ENCODE data around the gene GPD1.

The GPD1 gene

DNA sequence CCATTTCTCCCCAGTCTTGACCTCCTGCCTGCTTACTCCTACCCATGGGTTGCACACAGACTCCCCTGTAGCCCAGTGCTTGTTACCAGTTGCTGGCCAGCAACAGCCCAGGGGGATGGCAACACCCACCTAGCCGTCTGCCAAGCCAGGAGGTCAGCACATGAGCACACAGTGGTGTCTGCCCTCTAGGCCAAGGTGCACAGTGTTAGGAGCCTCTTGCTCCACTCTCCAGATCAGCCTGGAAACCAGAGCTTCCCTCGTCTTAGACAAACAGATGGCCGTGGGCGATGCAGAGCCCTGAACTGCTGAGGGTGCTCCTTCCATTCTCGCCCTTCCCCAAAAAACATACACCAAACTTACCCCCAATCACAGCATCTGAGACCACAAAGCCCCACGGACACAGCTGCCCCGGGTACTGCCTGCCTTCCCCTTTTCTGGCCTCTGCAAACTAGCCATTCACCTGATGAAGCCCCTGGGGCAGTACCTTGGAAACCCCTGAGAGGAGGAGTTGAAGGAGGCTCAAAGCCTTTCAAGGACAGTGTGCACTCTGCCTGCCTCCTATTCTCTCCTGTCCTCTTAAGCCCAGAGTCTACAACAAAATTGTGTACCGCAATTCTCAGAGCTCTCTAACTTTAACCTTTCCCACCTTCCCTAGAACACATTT is 1.0 kb upstream of the GPD1 start:
- no peak for DNase-seq

DNA sequence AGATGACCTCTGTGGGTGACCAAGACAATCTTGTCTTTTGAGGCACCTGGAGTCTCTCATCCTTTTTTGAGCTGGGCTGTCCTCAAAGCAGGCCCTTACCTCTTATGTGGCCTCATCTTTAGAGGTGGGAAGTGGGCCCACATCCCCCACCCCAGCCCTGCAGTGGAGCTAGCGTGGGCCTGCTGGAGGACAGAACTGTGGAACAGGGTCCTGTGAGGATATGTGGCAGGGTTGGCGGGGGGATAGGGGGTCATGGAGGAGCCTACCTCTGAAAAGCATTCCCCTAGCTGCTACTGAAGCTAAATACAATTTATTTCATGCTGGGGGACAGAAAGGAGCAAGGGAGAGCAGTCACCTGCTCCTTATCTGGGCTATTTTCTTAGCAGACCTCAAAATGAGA is 457 bp upstream of the GPD1 start:
- DNase-seq: no peak

DNA sequence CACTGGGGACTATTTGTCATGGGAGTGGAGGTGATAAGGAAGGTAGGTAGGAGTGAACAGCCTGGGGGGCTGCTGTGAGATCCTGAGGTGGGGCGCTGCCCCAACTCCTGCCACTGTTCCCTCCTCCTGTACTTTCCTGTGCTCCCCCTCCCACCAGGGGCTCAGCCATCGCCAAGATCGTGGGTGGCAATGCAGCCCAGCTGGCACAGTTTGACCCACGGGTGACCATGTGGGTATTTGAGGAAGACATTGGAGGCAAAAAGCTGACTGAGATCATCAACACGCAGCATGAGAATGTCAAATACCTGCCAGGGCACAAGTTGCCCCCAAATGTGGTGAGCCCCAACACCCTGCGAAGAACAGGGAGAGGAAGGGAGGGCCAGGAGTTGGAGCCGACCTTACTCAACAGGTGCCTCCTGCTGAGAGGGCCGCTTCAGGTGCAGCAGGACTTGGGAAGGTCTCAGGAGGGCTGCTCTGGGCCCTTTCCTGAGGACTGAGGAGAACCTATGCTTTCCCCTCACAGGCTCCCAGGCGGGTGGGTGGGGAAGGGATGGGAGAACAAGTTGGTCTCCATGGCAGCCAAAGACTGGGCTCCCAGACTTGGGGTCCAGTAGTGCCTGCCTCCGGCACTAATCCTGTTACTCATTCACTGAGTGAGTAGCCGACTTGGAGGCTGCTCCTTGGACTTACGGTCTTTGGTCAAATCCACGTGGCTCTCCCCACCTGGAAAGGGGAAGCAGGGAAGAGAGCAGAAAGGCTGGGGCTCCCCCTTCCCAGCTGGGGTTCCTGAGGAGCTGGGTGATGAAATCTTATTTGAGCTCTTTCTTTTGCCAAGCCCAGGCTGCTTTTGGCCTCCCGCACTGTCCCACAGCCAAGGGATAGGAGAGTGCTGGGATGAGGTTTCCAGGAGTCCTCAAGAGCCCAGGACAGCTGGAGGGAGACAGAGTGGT is 884 bp downstream of the GPD1 start:
- no peak for DNase-seq

DNA sequence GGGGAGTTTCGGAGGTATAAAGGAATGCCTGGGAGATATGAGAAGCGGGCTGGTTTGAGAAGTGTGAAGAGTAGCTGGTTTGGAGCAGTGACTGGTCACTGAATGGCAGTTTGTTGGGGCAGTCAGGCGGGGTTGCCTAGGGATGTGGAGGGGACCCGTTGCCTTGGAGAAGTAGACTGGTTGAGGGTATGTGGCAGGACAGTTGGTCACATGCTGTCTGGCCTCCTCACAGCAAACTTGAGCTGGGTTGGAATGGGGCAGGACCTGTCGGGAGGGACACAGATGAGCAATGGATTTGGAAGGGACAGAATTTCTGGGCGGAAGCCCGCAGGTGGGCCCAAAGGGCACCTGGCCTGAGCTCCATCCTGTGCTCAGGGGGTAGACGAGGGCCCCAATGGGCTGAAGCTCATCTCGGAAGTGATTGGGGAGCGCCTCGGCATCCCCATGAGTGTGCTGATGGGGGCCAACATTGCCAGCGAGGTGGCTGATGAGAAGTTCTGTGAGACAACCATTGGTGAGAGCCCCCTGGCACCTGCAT is 2.2 kb downstream of the GPD1 start:
- DNase-seq: no peak

DNA sequence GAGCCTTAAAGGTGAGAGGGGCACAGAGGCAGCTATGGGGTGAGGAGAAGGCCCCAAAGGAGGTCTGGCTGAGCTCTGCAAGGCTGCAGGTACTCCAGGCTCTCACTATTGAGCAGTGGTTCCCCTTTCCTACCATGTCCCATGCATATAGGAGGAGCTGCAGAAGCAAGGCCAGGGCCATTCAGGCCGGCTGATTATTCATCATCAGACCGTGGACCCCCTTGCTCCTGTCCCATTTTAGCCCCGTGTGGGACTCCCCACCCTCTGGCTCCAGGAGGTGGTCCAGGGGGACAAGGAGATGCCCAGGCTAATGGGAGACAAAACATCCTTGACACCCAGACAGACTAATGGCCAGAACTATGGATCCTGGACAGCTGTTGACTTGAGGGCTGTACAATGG is 3.1 kb downstream of the GPD1 start:
- DNase-seq: no peak

DNA sequence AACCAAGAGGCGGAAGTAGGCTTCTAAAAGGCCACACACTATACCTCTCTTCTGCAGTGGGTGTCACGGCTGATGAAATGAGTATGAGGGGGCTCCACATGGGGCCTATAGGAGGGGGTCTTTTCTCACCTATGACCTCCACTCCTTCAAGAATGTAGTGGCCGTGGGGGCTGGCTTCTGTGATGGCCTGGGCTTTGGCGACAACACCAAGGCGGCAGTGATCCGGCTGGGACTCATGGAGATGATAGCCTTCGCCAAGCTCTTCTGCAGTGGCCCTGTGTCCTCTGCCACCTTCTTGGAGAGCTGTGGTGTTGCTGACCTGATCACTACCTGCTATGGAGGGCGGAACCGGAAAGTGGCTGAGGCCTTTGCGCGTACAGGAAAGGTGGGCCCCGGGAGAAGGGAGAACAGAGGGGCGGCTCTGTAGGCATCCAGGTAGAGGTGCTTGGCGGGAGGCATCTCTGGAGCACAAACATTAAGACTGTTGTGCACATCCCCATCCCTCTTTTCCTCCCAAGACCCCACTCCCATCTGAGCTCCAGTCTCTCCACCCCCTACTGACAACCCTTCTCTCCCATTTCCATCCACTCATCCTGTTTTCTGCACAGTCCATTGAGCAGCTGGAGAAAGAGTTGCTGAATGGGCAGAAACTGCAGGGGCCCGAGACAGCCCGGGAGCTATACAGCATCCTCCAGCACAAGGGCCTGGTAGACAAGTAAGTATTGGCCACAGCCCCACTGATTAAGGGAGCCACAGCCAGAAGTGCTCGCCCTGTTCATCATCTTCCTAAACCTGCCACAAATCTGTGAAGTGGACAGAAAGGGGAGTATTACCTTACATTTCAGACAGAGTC is 3.8 kb downstream of the GPD1 start:
- no peak for DNase-seq

DNA sequence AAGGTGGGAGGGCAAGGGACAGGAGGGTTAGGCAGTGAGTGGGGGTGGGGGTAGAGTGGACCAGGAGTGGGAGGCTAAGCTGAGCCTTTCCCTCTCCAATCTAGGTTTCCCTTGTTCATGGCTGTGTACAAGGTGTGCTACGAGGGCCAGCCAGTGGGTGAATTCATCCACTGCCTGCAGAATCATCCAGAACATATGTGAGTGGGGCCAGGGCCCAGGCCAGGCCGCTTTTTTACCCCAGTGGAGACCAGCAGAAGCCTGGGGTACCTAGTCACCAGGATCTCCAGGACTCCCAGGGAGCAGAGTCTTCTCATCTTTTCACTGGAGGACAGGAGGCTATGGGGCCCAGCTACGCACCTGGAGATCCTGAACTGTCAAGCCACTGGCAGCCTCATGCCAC is 5.5 kb downstream of the GPD1 start:
- no peak for DNase-seq

DNA sequence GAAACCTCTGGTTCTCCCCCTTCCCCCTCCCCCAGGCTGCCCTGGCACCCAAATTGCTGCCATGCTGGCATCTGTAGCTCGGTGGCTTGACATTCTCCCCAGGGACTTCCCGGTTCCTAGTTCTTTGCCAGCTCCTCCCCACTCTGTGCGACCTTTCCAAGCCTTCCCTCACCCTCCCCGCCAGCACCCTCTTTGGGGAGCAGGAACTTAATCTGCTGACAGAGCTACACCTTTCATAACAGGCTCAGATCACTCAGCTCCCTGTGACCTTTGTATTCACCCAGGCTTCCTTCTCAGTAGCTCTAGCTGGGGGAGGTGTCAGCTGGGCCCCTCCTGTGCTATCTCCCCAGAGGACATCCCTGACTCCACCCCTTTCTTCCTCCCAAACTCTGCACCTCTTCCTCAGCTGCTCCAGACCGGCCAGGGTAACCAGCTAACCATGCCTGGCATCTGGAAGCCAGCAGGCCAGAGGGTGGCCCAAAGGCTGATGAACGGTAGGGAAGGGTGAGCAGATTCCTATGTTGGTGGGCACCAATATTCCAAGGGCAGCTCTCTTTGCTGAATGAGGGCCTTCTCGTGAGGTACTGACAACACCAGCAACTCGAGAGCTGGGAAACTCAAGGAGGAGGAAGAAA is 6.4 kb downstream of the GPD1 start:
- DNase-seq: no peak

DNA sequence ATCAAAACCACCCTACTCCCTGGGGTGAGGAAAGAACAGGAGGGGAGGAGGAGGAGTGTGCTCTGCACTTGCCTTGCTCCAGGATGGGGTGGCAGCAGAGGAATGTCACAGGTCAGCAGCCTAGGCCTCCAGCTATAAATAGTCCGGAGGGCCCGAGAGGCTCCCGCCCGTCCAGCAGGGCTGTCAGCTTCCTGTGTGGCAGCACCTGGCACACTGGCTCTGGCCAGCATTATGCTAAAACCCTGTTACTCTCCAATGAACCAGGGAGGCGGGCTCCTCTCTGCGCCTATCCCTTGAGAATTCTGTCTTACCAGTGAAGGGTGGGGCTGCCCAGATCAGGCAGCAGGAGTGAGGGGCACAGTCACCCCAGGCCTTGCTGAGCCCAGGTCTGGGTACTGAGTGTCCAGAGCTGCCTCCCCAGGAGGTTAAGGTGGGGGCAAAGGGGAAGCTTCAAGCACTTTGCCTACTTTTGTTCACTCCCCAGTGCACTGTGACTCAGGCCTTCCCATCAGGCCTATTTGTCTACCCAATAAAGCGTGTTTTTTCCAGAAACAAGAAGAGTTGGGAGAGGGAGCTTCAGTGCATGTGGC is 7.0 kb downstream of the GPD1 start:
- no peak for DNase-seq

DNA sequence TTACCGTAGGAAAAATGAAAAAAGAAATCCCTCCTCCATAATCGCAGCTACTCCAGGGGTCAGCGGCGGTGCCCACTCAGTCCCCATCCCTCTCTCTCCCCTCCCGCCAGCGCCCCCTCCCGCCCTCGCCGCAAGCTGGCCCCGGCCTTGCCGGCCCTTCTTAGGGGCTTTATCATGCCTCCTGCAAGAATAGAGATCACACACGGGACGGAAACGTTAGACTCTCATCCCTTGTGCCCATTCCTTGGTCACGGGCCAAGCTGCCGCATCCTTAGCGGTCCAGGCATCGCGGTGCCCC is 7.5 kb downstream of the GPD1 start:
- DNase-seq: no peak

DNA sequence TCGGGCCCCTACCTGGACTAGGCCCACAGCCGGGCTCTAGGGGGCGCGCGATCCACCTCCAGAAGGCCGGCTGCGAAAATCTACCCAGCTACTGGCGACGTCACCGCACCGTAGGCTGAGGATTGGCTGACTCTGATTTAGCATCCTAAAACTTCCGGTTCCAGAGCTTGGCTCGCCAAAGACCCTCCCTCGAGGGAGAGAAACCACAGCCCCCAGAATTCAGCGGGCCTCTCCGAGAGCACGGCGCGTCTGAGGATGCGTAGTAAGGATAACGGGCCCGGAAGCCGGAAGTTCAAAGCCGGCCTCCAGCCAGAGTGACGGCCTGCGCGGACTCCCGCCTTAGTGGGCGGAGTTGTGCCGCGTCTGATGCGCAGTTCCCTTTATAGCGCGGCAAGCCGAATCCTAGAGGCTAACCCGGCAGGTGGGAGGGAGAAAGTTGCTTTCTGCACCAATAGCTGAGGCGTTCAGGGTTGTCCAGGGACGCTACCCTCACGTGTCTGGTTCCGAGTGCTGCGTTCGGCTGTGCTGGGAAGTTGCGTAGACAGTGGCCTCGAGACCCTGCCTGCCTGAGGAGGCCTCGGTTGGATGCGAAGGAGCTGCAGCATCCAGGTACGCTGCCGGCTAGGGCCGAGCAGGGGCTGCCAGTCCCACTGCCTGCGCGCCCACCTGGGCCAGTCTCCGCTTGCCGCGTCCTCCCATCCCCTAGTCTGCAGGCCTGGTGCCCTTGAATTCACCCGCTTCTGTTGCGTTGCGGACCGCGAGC is 8.1 kb downstream of the GPD1 start, which contains the start of gene COX14:
Gene COX14 (plus strand): TSS at position 544 of the 763 bp plus-strand sequence. CDS start 7,808 bp downstream, outside the sequence.
- DNase-seq: peak; percentile 97 to 100 (median 99)

DNA sequence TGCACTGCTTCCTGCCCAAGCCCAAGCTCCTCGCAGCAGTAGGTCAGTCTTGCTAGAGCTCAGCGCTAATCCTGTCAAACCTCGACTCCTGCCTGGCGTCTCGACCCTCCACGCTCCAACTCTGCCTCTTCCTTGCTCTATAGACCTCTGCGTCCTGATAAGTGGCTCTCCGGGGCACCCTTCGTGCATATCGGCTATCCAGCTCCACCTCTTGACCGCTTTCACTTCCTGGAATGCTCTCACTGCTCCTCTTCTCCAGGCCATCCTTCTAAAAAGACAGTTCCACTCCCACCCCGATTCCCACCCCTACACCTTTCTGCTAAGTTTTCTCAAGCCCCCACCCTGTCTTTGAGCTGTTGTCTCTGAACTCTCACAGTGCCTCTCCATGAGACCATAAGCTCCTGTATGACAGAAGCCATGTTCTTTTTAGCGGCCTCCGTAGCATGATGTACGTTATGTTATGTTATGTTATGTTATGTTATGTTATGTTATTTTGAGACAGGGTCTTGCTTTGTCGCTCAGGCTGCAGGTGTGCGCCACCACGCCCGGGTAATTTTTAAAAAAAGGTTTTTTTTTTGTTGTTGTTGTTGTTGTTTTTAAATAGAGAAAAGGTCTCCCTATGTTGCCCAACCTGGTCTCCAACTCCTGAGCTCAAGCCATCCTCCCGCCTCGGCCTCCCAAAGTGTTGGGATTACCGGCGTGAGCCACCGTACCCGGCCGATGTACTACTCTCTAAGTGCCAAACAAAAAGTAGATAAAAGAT is 8.8 kb downstream of the GPD1 start:
- peak in 1 of 6 experiments; percentile 40 for DNase-seq

DNA sequence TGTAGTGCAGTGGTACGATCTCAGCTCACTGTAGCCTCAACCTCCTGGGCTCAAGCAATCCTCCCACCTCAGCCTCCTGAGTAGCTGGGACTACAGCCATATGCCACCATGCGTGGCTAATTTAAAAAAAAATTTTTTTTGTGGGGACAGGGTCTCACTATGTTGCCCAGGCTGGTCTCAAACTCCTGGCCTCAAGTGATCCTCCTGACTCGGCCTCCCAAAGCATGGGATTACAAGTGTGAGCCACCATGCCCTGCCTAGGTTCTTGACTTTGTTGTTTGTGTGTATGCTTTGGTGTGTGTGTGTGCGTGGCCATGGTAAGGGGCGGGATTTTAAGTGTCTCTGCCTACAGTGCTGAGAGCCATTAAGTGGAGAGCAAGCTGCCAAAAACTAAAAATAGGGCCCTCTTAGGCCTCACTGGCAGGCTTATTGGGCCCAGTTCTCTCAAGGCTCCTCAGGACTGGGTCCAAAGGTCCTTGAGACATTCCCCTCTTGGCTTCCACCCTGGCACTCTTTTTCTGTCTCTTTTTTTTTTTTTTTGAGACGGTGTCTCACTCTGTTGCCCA is 13.3 kb downstream of the GPD1 start:
- DNase-seq: no peak

DNA sequence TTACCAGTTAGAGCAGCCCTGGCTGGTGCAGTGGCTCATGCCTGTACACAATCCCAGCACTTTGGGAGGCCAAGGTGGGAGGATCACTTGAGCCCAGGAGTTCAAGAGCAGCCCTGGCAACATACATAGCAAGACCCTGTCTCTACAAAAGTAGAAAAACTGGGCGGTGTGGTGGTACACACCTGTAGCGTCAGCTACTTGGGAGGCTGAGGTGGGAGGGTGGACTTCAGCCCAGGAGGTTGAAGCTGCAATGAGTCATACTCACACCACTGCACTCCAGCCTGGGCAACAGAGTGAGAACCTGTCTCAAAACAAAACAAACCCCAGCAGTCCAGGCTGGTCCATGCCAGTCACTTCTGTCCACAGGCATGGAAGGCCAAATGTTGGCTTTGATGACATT is 15.6 kb downstream of the GPD1 start:
- no peak for DNase-seq

DNA sequence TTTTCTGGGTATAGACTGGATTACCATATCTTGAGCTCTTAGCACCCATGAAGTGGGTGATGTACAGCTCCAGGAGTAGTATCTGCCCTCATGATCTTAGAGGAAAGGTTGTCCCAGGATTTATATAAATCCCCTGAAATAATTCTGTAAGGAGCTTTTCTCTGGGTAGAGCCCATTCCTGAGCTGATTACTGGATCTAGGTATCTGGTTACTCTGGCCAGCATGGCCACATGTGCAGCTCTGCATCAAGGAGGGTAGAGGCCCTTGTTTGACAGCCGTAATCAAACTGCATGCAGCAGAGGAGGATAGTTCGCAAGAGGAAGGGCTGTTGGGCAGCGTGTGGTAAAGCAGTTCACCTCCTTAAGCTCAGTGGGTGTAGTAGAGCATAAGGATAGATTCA is 16.7 kb downstream of the GPD1 start:
- no peak for DNase-seq

DNA sequence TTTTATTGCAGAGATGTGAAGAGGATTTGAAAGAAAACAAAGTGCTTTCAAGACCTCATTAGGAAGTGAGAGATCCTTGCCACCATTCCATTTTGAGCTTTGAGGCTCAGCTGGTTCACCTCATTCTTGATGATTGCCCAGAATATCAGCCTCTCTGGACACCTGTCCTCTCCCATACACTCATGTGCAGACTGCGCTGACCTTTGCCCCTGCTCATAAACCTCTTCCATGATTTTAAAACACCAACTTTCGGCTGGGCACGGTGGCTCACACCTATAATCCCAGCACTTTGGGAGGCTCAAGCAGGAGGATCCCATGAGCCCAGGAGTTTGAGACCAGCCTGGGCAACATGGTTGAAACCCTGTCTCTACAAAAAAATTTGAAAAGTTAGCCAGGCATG is 17.1 kb downstream of the GPD1 start:
- no peak for DNase-seq

DNA sequence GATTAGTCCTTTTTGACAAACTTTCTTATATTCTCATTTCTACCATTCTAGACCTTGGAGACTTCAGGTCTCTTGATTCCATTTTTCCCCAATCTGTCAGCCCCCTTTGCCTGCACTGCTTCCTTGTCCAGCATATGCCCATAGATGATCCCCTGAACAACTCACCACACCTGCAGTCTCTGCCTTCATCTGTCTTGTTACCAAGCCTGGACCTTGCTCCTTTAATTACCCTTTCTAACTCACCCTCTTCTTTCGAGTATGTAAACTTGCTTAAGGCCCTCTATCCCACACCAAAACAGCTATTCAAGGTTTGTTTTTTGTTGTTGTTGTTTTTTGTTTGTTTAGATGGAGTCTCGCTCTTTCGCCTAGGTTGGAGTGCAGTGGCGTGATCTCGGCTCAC is 17.8 kb downstream of the GPD1 start:
- no peak for DNase-seq

DNA sequence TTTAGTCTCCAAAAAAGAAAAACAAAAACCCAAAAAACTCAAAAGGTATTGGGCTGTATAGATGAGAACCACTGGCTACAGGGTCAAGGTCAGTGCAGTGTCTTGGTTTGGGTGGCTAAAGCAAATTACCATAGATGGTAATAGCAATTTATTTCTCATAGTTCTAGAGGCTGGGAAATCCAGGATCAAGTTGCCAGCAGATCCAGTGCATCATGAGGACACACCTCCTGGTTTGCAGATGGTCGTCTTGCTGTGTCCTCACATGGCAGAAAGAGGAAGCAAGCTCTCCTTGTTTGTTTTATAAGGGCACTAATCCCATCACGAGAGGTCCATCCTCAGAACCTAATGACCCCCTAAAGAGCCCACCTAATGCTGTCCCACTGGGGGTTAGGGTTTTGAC is 19.4 kb downstream of the GPD1 start:
- DNase-seq: no peak

DNA sequence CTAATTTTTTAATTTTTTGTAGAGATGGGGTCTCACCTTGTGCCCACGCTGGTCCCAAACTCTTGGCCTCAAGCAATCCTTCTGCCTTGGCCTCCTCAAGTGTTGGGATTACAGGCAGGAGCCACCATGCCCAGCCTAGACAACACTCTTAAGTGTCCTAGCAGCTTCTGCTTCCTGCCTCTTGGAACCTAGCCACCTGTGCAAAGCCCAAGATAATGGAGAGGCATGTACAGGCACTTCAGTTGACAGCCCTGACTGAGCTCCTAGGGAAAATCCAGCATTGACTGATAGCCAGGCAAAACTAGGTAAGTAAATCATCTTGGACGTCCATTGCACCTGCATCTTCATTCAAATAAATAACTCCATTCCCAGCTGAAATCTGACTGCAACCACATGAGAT is 23.7 kb downstream of the GPD1 start:
- DNase-seq: no peak

DNA sequence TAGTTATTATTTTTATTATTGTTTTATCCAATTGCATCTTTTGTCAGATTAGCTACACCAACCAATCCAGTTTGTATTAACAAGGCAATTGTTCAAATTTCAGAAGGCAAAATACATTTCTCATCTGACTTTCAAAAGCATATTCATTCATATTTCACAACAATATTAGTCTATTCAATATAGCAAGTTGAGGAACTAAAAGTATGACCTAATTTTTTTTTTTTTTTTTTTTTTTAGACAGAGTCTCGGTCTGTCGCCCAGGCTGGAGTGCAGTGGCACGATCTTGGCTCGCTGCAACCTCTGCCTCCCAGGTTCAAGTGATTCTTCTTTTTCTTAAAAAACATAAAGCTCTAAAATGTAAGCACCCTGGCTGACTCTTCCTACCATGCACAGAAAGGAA is 25.5 kb downstream of the GPD1 start:
- DNase-seq: no peak

Measured in stimulated activated naive CD4-positive, alpha-beta T cell (primary cell).